HG03095 (cell line): ENCODE results near the gene NBEAL2.
"Not testable (repeated sequence)": the region's sequence is repeated elsewhere in the genome, so short reads cannot be mapped to it uniquely, and the experiment has no call there.

Experiments used
- ATAC-seq: cut with Tn5 transposase; IDR thresholded peaks from one replicate; pipeline ENCODE4 v1.9.1; 2021; ENCODE audit warnings: moderate library complexity; ENCODE audit not compliant: unreplicated experiment

Gene NBEAL2

DNA sequence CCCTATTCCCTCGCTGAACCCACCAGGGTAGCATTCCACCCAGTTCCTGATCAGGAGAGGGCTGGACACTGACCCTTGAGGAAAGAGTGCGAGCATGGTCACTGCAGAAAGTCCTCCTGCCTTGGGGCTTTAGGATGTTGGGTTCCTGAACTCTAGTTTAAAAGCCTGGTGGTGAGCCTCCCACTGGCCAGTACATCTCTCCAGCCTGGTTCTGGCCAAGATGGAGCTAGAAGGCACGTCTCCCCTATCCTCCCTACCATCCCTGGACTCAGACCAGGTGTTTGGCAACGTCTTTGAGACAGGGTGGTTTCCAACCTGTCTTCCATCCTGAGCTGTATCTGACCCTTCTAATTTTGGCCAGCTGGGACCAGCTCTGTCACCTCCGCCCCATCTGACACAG, 31.4 kb downstream of the NBEAL2 start:
- no peak for ATAC-seq

GRCh38 chr3:47011371-47011770, 31.9 kb downstream of the NBEAL2 start:
- no peak for ATAC-seq

DNA sequence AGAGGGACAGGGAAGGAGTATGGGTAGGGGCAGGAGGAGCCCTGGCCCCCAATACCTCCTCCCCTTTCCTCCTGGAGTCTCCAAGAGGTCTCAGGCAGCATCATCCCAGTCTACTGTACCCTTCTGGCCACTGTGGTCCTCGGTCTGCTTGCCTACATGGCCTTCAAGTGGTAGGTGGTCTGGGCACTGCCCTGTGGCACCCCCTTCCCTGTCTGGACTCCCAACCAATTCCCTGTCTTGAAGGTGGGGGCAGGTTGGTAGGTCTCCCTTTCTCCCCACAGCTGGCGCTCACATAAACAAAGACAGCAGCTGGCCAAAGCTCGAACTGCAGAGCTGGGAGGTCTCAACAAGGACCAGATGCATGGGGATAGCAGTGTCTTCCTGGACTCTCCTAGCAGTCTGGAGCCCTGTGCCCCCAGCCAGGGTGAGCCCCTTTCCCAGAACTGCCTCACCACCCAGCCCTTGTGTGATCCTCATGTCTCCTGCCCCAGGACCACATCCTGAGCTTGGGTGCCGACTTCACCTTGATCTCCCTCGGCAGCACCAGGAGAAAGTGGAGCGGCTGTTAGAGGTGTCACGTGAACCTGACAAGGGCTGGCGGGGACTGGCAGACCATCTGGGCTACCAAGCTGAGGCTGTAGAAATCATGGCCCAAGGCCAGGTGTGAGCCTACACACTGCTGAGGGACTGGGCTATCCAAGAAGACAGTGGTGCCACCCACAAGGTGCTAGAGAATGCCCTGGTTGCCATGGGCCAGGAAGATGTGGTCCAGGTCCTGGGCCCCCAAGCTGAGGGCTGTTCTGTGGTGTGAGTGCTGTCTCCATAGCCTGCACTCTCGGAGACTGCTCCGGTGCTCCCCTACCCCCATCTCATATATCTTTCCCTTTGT, 33.1 kb downstream of the NBEAL2 start:
- ATAC-seq, result no peak

- no peak for ATAC-seq
Measured at GRCh38 chr3:47013231-47013630, 33.8 kb downstream of the NBEAL2 start.

DNA sequence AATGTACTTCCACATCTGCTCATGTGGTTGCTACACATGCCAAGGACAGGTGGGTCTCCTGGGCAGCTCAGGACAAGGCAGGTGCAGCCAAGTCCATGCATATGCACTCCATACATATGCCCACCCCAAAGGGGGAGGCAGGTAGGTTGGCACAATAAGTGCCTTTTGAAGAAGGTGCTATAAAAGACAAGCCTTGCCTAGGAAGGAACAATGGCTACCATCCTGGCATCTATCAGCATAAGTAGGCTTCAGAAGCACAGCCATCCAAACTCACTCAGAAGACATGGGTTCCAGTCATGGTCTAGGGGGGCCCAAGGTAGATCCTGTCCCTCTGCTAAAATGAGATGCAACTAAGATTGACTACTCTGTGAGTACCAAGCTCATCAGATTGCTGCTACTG, 34.6 kb downstream of the NBEAL2 start:
- ATAC-seq, result no peak

DNA sequence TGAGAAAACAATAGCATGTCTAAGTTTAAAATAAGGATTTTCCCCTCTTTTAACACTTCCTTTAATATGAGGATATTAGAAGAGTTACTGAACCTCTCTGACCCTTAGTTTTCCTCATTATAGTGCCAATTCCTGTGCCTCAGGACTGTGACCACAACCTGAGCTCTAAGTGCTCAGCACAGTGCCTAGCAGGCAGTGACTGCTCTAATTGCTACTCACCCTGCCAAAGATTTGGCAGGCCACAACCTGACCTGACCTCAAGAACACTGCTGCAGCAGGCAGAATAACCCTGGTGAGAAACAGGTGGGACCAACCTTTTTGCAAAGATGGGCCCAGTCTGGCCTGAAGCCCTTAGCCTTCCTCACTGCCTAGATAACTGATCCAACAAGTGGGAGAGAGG, 35.7 kb downstream of the NBEAL2 start:
- no peak for ATAC-seq

DNA sequence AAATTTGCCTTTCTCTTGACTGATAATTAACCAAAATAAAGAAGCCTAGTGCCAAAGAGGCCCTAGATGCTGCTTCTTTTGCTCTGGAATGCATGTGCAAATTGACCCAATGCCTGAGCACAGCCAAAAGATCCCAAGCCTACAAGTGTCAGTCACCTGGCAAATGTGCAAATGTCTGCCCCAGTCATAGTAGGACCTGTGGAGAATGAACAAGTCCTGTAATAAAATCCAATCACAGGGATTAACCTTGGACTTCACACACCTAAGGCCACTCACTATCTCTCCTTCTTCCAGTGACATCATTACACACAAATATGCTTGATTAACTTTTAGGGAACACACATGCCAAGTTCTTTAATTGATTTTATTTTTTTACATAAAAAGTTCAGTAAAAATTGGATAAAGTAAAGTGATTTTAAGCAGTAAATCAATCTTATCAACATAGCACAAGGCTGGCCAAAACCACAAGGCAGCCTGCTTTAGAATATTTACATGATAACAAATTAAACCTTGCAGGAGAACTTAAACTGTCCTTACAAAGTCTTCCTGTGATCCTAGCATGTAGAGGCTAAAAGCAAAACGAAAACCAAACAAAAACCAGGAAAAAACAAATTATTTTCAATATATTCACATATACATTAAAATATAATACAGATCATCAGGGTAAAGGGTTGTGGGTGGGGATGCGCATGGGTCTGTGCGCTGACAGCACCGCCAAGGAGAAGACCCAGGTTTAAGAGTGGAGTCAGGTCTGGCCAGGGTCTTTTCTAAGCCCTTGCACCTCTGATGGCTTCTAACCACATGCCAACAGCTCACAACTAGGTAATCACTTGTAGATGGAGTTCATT, 36.8 kb downstream of the NBEAL2 start:
- no peak for ATAC-seq

GRCh38 chr3:47016934-47017435, 37.5 kb downstream of the NBEAL2 start:
- peak; percentile 41 for ATAC-seq

GRCh38 chr3:47017504-47018268, 38.2 kb downstream of the NBEAL2 start:
- ATAC-seq, result no peak

DNA sequence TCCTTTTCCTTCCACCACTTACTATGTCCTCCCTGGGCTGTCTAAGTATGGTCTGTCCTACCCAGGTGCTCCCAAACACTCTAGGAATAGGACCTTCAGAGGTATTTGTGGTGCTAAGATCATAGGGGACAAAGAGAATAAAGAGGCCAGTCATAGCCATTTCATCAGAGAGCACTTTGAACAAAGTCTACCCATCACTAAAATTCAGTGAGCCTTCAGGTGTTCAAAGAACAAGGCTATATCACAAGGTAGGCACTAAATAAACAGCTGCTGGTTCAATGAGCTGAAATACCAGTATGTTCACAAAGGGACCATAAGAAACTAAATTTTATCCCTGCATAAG, 38.8 kb downstream of the NBEAL2 start:
- no peak for ATAC-seq

DNA sequence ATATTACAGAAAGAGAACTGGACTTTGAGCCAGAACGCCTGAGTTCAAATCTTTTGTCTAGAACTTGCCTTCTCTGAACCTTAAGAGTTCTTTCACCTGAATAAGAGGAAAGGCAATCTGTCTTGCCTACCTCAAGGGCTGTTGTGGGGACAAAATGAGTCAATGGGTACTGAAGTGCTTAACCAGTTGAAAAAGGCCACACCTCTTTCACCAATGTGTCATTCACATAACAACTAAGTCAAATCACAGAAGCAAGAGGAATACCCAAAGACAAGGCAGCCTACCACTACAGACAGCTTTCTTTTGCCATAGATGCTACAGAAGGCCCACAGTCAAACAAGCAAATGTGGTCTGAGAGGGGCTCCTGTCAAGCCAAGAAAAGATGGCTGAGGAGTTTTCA, 39.7 kb downstream of the NBEAL2 start:
- no peak for ATAC-seq

- no peak for ATAC-seq
Measured at GRCh38 chr3:47020311-47020710, 40.8 kb downstream of the NBEAL2 start.

DNA sequence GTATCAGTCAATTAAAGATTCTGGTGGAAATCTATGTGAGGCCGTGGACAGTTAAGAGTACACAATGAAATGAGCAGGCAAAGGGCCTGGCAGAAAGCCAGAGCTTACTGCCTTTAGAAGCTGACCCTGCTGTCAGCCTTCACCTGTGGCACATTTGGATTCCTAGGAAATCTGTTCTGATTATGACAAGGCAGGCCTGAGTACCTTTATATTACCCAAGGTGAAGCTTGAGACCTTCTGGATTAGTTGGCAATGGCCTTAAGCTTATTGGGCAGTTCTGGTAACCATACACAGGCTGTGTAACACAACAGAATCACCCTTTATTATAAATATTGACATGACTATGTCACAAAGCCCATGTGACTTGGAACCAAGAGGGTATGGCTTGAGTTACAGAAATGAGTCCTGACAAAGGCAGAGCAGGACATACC, 43.2 kb downstream of the NBEAL2 start:
- ATAC-seq, result no peak

GRCh38 chr3:47024932-47025331, 45.5 kb downstream of the NBEAL2 start:
- no peak for ATAC-seq

- ATAC-seq, result not testable (repeated sequence)
Measured at GRCh38 chr3:47026432-47026831, 47.0 kb downstream of the NBEAL2 start.

- no peak for ATAC-seq
Measured at GRCh38 chr3:47028146-47028545, 48.7 kb downstream of the NBEAL2 start.

DNA sequence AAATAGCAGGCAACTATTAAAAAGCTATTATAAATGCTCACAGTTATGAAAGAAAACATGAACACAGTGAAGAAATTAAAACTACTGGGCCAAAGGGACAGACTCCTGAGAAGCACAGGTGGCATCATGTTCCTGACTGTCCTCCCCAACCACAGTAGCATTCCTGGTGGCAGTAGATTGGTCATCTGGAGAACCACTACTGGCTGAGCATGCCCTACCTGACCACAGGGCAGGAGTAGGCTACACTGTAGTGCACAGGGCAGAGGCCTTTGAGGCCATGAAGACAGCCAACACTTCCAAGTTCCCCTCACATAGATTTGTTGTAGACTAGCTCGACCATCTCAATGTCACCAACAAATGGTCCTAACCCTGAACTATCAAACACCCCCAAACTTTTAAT, 49.2 kb downstream of the NBEAL2 start:
- no peak for ATAC-seq

DNA sequence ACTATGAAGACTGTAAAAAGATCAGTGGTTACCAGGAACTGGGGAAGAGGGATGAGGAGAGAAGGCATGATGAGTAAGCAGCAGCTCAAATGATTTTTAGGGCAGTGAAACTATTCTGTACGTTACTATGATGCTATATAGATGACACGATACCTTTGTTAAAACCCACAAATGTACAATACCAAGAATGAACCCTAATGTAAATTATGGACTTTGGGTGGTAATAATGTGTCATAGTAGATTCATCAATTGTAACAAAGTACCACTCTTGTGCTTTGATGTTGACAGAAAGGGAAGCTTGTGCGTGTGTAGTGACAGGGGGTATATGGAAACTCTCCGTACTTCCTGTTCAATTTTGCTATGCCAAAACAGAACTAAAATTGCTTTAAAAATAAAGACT, 51.6 kb downstream of the NBEAL2 start:
- ATAC-seq, result not testable (repeated sequence)

- ATAC-seq, result no peak
Measured at GRCh38 chr3:47034868-47035489, 55.5 kb downstream of the NBEAL2 start.

GRCh38 chr3:47035645-47036044, 56.2 kb downstream of the NBEAL2 start:
- ATAC-seq, result no peak

- no peak for ATAC-seq
Measured at GRCh38 chr3:47036145-47036544, 56.7 kb downstream of the NBEAL2 start.
